HL-60/S4 treated with retinoic acid at 250 ng/mL for 4 days and 3 days (cell line): Measurements from ENCODE around the gene DDR1.

Source experiments
- in situ Hi-C: fragments of 300-500 bp; cut with MboI; formaldehyde crosslinking; loops from 2 replicates; pipeline ENCODE4 v1.7.0; 2022; ENCODE audit warnings: low sequenced_read_pairs

DDR1 gene

GRCh38 chr6:30940361-30940986, 56.2 kb downstream of the DDR1 start, which contains the start of gene MUCL3:
Gene MUCL3, plus strand, starts transcription at chr6:30940973. Its CDS starts 27 bp downstream, at chr6:30941000.
- in situ Hi-C loops, result no loop called here

DNA sequence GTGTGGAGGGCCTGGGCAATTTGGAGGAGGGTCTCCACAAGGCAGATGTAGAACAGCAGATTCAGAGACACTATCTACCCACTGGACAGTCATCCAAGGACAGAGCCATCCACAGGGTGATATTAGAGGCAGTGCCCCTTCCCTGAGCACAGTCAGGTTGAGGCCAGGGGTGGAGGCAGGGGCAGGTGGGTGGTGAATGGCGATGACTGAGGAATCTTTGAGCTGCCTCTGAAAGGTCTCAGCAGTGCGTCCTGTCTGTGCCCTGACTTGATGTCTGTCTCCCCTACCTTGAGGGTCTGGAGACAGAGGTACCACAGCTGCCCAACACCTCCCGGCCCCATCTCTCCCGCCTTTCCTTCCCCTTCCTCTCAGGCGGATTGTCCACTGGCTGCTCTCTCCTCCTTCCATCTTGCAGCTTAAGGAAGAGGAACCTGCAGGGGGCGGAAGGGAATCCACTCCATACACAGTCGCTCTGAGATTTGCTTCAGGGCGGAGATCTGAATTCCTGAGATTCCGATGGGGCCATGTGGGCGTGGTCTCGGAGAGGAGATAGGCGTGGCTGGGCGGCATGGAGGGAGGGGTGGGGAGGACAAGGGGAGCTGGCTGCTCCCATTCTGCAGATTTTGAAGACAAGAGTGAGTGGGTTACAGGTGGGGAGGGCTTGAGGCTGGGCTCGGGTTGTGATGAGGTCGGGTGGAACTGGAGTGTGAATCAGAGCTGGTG, 58.2 kb downstream of the DDR1 start:
- in situ Hi-C loops, result no loop called here

DNA sequence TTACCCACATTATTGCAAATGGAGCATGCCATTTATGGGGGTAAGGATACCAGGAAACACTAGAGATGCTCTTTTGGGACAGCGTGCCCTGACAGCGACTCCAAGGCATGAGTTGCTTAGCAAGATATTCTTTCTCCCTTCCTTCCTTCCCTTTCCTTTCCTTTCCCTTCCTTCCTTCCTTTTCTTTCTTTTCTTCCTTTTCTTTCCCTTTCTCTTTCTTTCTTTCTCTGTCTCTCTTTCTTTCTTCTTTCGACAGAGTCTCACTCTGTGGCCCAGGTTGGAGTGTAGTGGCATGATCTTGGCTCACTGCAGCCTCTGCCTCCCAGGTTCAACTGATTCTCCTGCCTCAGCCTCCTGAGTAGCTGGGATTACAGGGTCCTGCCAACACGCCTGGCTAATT, 59.7 kb downstream of the DDR1 start:
- in situ Hi-C loops, result no loop called here

DNA sequence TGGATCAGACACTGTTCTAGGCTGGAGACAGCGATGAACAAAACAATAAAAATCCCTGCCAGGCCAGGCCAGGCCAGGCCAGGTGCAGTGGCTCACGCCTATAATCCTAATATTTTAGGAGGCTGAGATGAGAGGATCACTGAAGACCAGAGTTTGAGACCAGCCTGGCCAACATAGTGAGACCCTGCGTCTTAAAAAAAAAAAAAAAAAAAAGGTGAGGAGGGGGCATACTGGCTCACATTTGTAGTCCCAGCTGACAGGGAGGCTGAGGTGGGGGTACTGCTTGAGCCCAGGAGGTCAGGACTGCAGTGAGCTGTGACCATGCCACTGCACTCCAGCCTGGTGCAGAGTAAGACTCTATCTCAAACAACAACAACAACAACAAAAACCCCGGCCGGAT, 61.0 kb downstream of the DDR1 start:
- in situ Hi-C loops, result no loop called here

DNA sequence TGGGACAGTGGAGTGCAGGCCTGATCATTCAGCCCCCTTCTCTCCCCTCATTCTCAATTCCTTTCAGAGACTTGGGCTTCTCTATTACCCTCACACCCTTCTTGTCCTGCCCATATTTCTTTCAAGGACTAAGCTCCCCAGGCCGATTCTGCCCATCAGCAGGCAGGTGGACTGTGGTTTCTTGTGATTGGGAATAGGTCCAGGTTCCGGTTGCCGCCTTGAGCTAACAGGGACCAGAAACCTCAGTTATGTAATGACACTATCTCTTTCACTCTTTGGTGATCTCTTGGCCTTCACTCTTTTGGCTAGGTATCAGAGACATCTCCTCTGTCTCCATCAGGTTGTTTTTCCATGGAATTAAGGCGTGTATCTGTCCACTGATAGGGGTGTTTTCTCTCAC, 62.9 kb downstream of the DDR1 start:
- in situ Hi-C loops, result no loop called here

DNA sequence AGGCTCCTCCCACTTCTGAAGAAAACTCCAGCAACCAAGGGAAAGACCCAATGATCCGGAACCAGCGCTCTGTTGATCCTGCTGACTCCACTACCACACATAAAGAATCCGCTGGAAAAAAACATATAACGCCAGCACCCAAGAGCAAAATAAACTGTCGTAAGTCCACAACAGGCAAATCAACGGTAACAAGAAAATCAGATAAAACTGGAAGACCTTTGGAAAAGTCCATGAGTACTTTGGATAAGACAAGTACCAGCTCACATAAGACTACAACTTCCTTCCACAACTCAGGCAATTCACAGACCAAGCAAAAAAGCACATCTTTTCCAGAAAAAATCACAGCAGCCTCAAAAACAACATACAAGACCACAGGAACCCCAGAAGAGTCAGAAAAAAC, 64.5 kb downstream of the DDR1 start:
- in situ Hi-C loops, result no loop called here
